HEK293 (cell line): ENCODE results near the gene RALGAPA2.

Source experiments
- KLF8 ChIP-seq: fragments of 450-650 bp; formaldehyde crosslinking; IDR thresholded peaks from 2 replicates; pipeline ENCODE4 v1.5.1; 2016; ENCODE audit warnings: missing biosample characterization, missing genetic modification characterization
- MYNN ChIP-seq: fragments of 450-650 bp; formaldehyde crosslinking; IDR thresholded peaks from 2 replicates; pipeline ENCODE4 v1.5.1; 2016; ENCODE audit warnings: missing biosample characterization, missing genetic modification characterization, borderline replicate concordance
- SP2 ChIP-seq: fragments of 450-650 bp; formaldehyde crosslinking; IDR thresholded peaks from 2 replicates; pipeline ENCODE4 v1.5.1; 2016; ENCODE audit warnings: missing biosample characterization, missing genetic modification characterization
- SP3 ChIP-seq: fragments of 450-650 bp; formaldehyde crosslinking; IDR thresholded peaks from 2 replicates; pipeline ENCODE4 v1.5.1; 2016; ENCODE audit warnings: missing biosample characterization, missing genetic modification characterization
- TRIM28 ChIP-seq: IDR thresholded peaks from 2 replicates; pipeline ENCODE4 v1.6.1; 2011; ENCODE audit warnings: low read length, control low read depth, borderline replicate concordance
- ZEB2 ChIP-seq: fragments of 450-650 bp; formaldehyde crosslinking; IDR thresholded peaks from 2 replicates; pipeline ENCODE4 v1.5.1; 2016; ENCODE audit warnings: missing biosample characterization, missing genetic modification characterization
- ZNF24 ChIP-seq: fragments of 450-650 bp; formaldehyde crosslinking; IDR thresholded peaks from 2 replicates; pipeline ENCODE4 v1.5.1; 2016; ENCODE audit warnings: missing biosample characterization, missing genetic modification characterization
- ZNF398 ChIP-seq: fragments of 450-650 bp; formaldehyde crosslinking; IDR thresholded peaks from 2 replicates; pipeline ENCODE4 v1.5.1; 2017; ENCODE audit warnings: missing biosample characterization, missing genetic modification characterization
- ZNF416 ChIP-seq: fragments of 450-650 bp; formaldehyde crosslinking; IDR thresholded peaks from 2 replicates; pipeline ENCODE4 v1.5.1; 2016; ENCODE audit warnings: missing biosample characterization, missing genetic modification characterization
- ZNF529 ChIP-seq: fragments of 450-650 bp; formaldehyde crosslinking; IDR thresholded peaks from 2 replicates; pipeline ENCODE4 v1.5.1; 2017; ENCODE audit warnings: missing genetic modification characterization, missing biosample characterization; ENCODE audit not compliant: insufficient replicate concordance
- ZNF544 ChIP-seq: fragments of 450-650 bp; formaldehyde crosslinking; IDR thresholded peaks from 2 replicates; pipeline ENCODE4 v1.5.0; 2017; ENCODE audit warnings: missing biosample characterization, missing genetic modification characterization
- ZNF561 ChIP-seq: fragments of 450-650 bp; IDR thresholded peaks from 2 replicates; pipeline ENCODE4 v1.5.1; 2018; ENCODE audit warnings: missing biosample characterization, missing genetic modification characterization, borderline replicate concordance
- ZNF580 ChIP-seq: fragments of 450-650 bp; formaldehyde crosslinking; IDR thresholded peaks from 2 replicates; pipeline ENCODE4 v1.5.1; 2016; ENCODE audit warnings: missing biosample characterization, missing genetic modification characterization
- ZNF660 ChIP-seq: fragments of 450-650 bp; IDR thresholded peaks from 2 replicates; pipeline ENCODE4 v1.5.1; 2018; ENCODE audit warnings: missing biosample characterization, mild to moderate bottlenecking, missing genetic modification characterization
- ZNF692 ChIP-seq: fragments of 450-650 bp; formaldehyde crosslinking; IDR thresholded peaks from 2 replicates; pipeline ENCODE4 v1.5.1; 2016; ENCODE audit warnings: missing biosample characterization, missing genetic modification characterization
- ZNF777 ChIP-seq: fragments of 450-650 bp; formaldehyde crosslinking; IDR thresholded peaks from 2 replicates; pipeline ENCODE4 v1.5.1; 2017; ENCODE audit warnings: missing biosample characterization, missing genetic modification characterization, borderline replicate concordance
- ZNF791 ChIP-seq: fragments of 450-650 bp; formaldehyde crosslinking; IDR thresholded peaks from 2 replicates; pipeline ENCODE4 v1.5.1; 2016; ENCODE audit warnings: missing biosample characterization, missing genetic modification characterization
- TF ChIP-seq, protein P1 (sequence below): fragments of 450-650 bp; formaldehyde crosslinking; IDR thresholded peaks from 2 replicates; pipeline ENCODE4 v1.5.1; 2016; ENCODE audit warnings: missing biosample characterization, missing genetic modification characterization, borderline replicate concordance
- TF ChIP-seq, protein P2 (sequence below): fragments of 450-650 bp; formaldehyde crosslinking; IDR thresholded peaks from 2 replicates; pipeline ENCODE4 v1.5.1; 2016; ENCODE audit warnings: missing biosample characterization, missing genetic modification characterization
- TF ChIP-seq, protein P3 (sequence below): fragments of 450-650 bp; formaldehyde crosslinking; IDR thresholded peaks from 2 replicates; pipeline ENCODE4 v1.5.1; 2016; ENCODE audit warnings: missing biosample characterization, missing genetic modification characterization, low read depth
- TF ChIP-seq, protein P4 (sequence below): fragments of 450-650 bp; formaldehyde crosslinking; IDR thresholded peaks from 2 replicates; pipeline ENCODE4 v1.5.1; 2016; ENCODE audit warnings: missing biosample characterization, missing genetic modification characterization
- TF ChIP-seq, protein P5 (sequence below): fragments of 450-650 bp; formaldehyde crosslinking; IDR thresholded peaks from 2 replicates; pipeline ENCODE4 v1.5.1; 2017; ENCODE audit warnings: missing biosample characterization, missing genetic modification characterization

RALGAPA2 gene

DNA sequence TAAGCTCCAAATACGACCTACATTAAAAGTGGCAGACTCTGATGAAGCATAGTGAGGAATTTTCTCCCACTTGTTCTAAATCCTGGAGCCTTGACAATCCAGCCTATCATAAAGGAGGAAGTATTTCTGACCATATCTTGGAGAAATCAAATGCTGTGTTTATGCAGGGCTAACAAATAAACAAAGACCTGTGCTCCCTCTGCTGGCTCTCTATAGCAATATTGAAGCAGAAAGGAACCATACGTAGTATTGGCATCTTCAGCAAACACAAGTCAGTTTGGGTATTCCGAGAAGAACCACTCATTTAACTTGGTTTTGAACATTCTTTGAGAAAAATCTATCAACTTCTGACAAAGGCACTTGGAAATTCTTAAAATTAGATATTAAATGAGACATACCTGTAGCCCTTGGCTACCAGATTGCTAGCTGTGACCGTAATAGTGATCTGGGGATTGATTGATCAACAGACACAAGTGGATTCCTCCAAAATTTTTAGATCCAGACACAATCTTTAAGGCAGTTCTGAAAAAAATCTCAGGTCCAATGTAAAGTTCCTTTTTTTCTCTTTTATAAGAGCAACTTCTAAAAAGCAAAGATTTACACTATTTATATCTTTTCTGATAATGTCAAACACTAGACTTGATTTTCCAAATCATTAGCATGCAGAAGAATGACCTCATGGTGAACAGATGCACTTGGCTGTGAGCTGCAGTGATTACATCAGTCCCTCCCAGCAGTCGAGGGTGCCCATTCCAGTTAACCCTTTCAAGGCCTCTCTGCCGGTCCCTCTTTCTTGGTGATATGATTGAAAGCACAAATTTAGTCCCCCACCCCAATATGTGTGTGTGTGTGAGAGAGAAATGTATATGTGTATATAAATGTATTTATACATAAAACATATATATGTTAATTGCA, 304.3 kb downstream of the RALGAPA2 start (continued):
- TF ChIP-seq, protein P1, sequence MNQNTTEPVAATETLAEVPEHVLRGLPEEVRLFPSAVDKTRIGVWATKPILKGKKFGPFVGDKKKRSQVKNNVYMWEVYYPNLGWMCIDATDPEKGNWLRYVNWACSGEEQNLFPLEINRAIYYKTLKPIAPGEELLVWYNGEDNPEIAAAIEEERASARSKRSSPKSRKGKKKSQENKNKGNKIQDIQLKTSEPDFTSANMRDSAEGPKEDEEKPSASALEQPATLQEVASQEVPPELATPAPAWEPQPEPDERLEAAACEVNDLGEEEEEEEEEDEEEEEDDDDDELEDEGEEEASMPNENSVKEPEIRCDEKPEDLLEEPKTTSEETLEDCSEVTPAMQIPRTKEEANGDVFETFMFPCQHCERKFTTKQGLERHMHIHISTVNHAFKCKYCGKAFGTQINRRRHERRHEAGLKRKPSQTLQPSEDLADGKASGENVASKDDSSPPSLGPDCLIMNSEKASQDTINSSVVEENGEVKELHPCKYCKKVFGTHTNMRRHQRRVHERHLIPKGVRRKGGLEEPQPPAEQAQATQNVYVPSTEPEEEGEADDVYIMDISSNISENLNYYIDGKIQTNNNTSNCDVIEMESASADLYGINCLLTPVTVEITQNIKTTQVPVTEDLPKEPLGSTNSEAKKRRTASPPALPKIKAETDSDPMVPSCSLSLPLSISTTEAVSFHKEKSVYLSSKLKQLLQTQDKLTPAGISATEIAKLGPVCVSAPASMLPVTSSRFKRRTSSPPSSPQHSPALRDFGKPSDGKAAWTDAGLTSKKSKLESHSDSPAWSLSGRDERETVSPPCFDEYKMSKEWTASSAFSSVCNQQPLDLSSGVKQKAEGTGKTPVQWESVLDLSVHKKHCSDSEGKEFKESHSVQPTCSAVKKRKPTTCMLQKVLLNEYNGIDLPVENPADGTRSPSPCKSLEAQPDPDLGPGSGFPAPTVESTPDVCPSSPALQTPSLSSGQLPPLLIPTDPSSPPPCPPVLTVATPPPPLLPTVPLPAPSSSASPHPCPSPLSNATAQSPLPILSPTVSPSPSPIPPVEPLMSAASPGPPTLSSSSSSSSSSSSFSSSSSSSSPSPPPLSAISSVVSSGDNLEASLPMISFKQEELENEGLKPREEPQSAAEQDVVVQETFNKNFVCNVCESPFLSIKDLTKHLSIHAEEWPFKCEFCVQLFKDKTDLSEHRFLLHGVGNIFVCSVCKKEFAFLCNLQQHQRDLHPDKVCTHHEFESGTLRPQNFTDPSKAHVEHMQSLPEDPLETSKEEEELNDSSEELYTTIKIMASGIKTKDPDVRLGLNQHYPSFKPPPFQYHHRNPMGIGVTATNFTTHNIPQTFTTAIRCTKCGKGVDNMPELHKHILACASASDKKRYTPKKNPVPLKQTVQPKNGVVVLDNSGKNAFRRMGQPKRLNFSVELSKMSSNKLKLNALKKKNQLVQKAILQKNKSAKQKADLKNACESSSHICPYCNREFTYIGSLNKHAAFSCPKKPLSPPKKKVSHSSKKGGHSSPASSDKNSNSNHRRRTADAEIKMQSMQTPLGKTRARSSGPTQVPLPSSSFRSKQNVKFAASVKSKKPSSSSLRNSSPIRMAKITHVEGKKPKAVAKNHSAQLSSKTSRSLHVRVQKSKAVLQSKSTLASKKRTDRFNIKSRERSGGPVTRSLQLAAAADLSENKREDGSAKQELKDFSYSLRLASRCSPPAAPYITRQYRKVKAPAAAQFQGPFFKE = no peak
- TF ChIP-seq KLF8 (tag by site-specific recombination) (no peak), MYNN (tag by site-specific recombination) (no peak), ZNF791 (tag by site-specific recombination) (no peak), ZNF529 (tag by site-specific recombination) (no peak), ZNF580 (tag by site-specific recombination) (no peak), SP2 (tag by site-specific recombination) (no peak), ZNF692 (0 out of 2 replicates have a peak, but pooled peaks have one; percentile 61), ZNF416 (tag by site-specific recombination) (no peak), ZNF561 (tag by site-specific recombination) (peak; percentile 83), ZNF660 (tag by site-specific recombination) (peak; percentile 53; the same call in 1 of the 2 replicates), ZNF544 (tag by site-specific recombination) (no peak), ZNF777 (tag by site-specific recombination) (no peak), ZNF398 (tag by site-specific recombination) (no peak), ZNF24 (0 out of 2 replicates have a peak, but pooled peaks have one; percentile 29), TRIM28 (no peak), ZEB2 (tag by site-specific recombination) (peak; percentile 29; the same call in 1 of the 2 replicates), SP3 (tag by site-specific recombination) (0 out of 2 replicates have a peak, but pooled peaks have one; percentile 11)
- TF ChIP-seq, protein P2, sequence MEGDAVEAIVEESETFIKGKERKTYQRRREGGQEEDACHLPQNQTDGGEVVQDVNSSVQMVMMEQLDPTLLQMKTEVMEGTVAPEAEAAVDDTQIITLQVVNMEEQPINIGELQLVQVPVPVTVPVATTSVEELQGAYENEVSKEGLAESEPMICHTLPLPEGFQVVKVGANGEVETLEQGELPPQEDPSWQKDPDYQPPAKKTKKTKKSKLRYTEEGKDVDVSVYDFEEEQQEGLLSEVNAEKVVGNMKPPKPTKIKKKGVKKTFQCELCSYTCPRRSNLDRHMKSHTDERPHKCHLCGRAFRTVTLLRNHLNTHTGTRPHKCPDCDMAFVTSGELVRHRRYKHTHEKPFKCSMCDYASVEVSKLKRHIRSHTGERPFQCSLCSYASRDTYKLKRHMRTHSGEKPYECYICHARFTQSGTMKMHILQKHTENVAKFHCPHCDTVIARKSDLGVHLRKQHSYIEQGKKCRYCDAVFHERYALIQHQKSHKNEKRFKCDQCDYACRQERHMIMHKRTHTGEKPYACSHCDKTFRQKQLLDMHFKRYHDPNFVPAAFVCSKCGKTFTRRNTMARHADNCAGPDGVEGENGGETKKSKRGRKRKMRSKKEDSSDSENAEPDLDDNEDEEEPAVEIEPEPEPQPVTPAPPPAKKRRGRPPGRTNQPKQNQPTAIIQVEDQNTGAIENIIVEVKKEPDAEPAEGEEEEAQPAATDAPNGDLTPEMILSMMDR (tag by site-specific recombination) = no peak; the same call in 1 of the 2 replicates
- TF ChIP-seq, protein P3, sequence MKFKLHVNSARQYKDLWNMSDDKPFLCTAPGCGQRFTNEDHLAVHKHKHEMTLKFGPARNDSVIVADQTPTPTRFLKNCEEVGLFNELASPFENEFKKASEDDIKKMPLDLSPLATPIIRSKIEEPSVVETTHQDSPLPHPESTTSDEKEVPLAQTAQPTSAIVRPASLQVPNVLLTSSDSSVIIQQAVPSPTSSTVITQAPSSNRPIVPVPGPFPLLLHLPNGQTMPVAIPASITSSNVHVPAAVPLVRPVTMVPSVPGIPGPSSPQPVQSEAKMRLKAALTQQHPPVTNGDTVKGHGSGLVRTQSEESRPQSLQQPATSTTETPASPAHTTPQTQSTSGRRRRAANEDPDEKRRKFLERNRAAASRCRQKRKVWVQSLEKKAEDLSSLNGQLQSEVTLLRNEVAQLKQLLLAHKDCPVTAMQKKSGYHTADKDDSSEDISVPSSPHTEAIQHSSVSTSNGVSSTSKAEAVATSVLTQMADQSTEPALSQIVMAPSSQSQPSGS (tag by site-specific recombination) = peak; percentile 94
- TF ChIP-seq, protein P4, sequence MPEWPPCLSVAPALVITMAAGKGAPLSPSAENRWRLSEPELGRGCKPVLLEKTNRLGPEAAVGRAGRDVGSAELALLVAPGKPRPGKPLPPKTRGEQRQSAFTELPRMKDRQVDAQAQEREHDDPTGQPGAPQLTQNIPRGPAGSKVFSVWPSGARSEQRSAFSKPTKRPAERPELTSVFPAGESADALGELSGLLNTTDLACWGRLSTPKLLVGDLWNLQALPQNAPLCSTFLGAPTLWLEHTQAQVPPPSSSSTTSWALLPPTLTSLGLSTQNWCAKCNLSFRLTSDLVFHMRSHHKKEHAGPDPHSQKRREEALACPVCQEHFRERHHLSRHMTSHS (tag by site-specific recombination) = no peak
- TF ChIP-seq, protein P5, sequence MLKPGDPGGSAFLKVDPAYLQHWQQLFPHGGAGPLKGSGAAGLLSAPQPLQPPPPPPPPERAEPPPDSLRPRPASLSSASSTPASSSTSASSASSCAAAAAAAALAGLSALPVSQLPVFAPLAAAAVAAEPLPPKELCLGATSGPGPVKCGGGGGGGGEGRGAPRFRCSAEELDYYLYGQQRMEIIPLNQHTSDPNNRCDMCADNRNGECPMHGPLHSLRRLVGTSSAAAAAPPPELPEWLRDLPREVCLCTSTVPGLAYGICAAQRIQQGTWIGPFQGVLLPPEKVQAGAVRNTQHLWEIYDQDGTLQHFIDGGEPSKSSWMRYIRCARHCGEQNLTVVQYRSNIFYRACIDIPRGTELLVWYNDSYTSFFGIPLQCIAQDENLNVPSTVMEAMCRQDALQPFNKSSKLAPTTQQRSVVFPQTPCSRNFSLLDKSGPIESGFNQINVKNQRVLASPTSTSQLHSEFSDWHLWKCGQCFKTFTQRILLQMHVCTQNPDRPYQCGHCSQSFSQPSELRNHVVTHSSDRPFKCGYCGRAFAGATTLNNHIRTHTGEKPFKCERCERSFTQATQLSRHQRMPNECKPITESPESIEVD (tag by site-specific recombination) = no peak
